ENCODE data around the gene PISD.
A peak's percentile ranks its signal among the peaks of the same experiment; 100 is the strongest.

Gene PISD

GRCh38 chr22:31629741-31630184 lies 32.3 kb downstream of the PISD start:
- Histone ChIP-seq H3K4me3 (replicated peaks; ENCODE audit: insufficient read depth, low read length) (peak overlapping the region; percentile 61), H3K27ac (replicated peaks) (peak overlapping the region; percentile 84), H3K27me3 (ENCODE audit: insufficient read depth, poor library complexity, severe bottlenecking) (no peaks in the 10 kb centered on the region)
- TF ChIP-seq, protein P1, sequence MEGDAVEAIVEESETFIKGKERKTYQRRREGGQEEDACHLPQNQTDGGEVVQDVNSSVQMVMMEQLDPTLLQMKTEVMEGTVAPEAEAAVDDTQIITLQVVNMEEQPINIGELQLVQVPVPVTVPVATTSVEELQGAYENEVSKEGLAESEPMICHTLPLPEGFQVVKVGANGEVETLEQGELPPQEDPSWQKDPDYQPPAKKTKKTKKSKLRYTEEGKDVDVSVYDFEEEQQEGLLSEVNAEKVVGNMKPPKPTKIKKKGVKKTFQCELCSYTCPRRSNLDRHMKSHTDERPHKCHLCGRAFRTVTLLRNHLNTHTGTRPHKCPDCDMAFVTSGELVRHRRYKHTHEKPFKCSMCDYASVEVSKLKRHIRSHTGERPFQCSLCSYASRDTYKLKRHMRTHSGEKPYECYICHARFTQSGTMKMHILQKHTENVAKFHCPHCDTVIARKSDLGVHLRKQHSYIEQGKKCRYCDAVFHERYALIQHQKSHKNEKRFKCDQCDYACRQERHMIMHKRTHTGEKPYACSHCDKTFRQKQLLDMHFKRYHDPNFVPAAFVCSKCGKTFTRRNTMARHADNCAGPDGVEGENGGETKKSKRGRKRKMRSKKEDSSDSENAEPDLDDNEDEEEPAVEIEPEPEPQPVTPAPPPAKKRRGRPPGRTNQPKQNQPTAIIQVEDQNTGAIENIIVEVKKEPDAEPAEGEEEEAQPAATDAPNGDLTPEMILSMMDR (IDR thresholded peaks at IDR 0.05; ENCODE audit: insufficient read depth, low read length): no peak
- TF ChIP-seq POLR2AphosphoS5 (IDR thresholded peaks at IDR 0.05; ENCODE audit: low read depth) (no peak), GABPA (IDR thresholded peaks at IDR 0.05; ENCODE audit: low read depth) (no peak), SPI1 (IDR thresholded peaks at IDR 0.05; ENCODE audit: borderline replicate concordance, low read depth) (no peak)
- TF ChIP-seq, protein P2, sequence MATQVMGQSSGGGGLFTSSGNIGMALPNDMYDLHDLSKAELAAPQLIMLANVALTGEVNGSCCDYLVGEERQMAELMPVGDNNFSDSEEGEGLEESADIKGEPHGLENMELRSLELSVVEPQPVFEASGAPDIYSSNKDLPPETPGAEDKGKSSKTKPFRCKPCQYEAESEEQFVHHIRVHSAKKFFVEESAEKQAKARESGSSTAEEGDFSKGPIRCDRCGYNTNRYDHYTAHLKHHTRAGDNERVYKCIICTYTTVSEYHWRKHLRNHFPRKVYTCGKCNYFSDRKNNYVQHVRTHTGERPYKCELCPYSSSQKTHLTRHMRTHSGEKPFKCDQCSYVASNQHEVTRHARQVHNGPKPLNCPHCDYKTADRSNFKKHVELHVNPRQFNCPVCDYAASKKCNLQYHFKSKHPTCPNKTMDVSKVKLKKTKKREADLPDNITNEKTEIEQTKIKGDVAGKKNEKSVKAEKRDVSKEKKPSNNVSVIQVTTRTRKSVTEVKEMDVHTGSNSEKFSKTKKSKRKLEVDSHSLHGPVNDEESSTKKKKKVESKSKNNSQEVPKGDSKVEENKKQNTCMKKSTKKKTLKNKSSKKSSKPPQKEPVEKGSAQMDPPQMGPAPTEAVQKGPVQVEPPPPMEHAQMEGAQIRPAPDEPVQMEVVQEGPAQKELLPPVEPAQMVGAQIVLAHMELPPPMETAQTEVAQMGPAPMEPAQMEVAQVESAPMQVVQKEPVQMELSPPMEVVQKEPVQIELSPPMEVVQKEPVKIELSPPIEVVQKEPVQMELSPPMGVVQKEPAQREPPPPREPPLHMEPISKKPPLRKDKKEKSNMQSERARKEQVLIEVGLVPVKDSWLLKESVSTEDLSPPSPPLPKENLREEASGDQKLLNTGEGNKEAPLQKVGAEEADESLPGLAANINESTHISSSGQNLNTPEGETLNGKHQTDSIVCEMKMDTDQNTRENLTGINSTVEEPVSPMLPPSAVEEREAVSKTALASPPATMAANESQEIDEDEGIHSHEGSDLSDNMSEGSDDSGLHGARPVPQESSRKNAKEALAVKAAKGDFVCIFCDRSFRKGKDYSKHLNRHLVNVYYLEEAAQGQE (IDR thresholded peaks at IDR 0.05; ENCODE audit: insufficient replicate concordance, low read depth): no peak
- DNase-seq (ENCODE audit: low read depth in 1 of 2, low spot score in 1 of 2): no peak

DNA sequence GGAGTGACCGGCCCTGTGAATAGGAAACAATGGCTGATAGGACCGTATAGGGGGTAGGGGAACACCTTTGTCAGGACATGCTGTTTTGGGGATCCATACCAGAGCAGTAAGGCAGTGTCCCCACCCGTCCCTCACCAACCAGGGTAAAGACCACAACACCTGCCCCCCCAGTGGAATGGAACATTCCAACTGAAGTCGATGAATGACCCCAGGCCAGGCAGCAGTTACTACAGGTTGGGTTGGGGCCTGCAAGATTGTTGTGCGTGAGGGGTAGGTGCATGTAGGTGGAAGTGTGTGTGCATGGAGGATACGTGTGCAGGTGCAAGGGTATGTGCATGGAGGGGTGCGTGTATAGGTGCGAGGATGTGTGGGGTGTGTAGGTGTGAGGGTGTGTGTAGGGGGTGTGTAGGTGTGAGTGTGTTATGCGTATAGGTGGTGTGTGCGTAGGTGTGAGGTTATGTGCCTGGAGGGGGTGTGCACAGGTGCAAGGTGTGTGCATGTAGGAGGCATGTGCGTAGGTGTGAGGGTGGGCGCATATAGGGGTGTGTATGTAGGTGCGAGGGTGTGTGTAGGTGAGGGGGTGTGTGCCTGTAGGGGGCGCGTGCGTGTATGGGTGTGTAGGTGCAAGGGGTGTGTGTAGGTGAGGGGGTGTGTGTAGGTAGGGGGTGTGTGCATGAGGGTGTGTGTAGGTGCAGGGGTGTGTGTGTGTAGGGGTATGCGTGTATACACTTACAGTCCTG lies 32.9 kb downstream of the PISD start:
- Histone ChIP-seq H3K27ac (replicated peaks) (no peak overlapping the region), H3K4me3 (replicated peaks; ENCODE audit: insufficient read depth, low read length) (no peak overlapping the region), H3K27me3 (ENCODE audit: insufficient read depth, poor library complexity, severe bottlenecking) (no peaks in the 10 kb centered on the region)
- no peak for DNase-seq (ENCODE audit: low read depth in 1 of 2, low spot score in 1 of 2)
- no peak for TF ChIP-seq GABPA (IDR thresholded peaks at IDR 0.05; ENCODE audit: low read depth)
- TF ChIP-seq, protein P1 (IDR thresholded peaks at IDR 0.05; ENCODE audit: insufficient read depth, low read length): no peak

GRCh38 chr22:31628362-31628761 lies 33.7 kb downstream of the PISD start:
- Histone ChIP-seq H3K27ac (replicated peaks) (no peak overlapping the region), H3K4me3 (replicated peaks; ENCODE audit: insufficient read depth, low read length) (no peak overlapping the region), H3K27me3 (ENCODE audit: insufficient read depth, poor library complexity, severe bottlenecking) (no peaks in the 10 kb centered on the region)
- TF ChIP-seq POLR2AphosphoS5 (IDR thresholded peaks at IDR 0.05; ENCODE audit: low read depth) (no peak), SPI1 (IDR thresholded peaks at IDR 0.05; ENCODE audit: borderline replicate concordance, low read depth) (no peak), GABPA (IDR thresholded peaks at IDR 0.05; ENCODE audit: low read depth) (no peak)
- TF ChIP-seq, protein P1 (IDR thresholded peaks at IDR 0.05; ENCODE audit: insufficient read depth, low read length): no peak
- TF ChIP-seq, protein P2 (IDR thresholded peaks at IDR 0.05; ENCODE audit: insufficient replicate concordance, low read depth): no peak
- DNase-seq (ENCODE audit: low read depth in 1 of 2, low spot score in 1 of 2): no peak

Data from HL-60 (cell line).